ENCODE measurements around the gene SFMBT2. TPM values are rescaled to one million over a fixed set of nuclear protein-coding genes. Genes with fewer than 3 reads are reported as not detected.
A peak's percentile ranks its signal among the peaks of the same experiment; 100 is the strongest.

Gene SFMBT2
- total RNA-seq, 2 experiments from 2014 or later: 7.9 to 8.3 TPM

GRCh38 chr10:7359356-7359755 is 51.5 kb downstream of the SFMBT2 start:
- CTCF ChIA-PET (ENCODE audit: unreplicated experiment): no interaction called here
- no peaks in the 10 kb centered on the region for H3K9me2 ChIP-seq (ENCODE audit: insufficient read depth, low read length)
- no peak overlapping the region for H3K4me3 ChIP-seq (ENCODE audit: low read depth, low read length, poor library complexity, severe bottlenecking)
- H3K27ac ChIP-seq (ENCODE audit: low read depth, low read length, poor library complexity, severe bottlenecking): no peak overlapping the region
- DNase-seq (ENCODE audit: low spot score): no peak
- BruUV-seq (replicated peaks): no TSS peak
- no peaks in the 10 kb centered on the region for H4K20me1 ChIP-seq (ENCODE audit: insufficient read depth, low read length)
- no peak for TF ChIP-seq EZH2phosphoT487 (IDR thresholded peaks at IDR 0.05; ENCODE audit: borderline replicate concordance, low read depth, low read length)
- TF ChIP-seq, protein P1, sequence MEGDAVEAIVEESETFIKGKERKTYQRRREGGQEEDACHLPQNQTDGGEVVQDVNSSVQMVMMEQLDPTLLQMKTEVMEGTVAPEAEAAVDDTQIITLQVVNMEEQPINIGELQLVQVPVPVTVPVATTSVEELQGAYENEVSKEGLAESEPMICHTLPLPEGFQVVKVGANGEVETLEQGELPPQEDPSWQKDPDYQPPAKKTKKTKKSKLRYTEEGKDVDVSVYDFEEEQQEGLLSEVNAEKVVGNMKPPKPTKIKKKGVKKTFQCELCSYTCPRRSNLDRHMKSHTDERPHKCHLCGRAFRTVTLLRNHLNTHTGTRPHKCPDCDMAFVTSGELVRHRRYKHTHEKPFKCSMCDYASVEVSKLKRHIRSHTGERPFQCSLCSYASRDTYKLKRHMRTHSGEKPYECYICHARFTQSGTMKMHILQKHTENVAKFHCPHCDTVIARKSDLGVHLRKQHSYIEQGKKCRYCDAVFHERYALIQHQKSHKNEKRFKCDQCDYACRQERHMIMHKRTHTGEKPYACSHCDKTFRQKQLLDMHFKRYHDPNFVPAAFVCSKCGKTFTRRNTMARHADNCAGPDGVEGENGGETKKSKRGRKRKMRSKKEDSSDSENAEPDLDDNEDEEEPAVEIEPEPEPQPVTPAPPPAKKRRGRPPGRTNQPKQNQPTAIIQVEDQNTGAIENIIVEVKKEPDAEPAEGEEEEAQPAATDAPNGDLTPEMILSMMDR (conservative IDR thresholded peaks at IDR 0.05; ENCODE audit: low read length): no peak
- POLR2A ChIA-PET: no interaction called here
- peaks cover 14% of the 10 kb centered on the region; the same call in 1 of the 2 replicates for H3K9me3 ChIP-seq (ENCODE audit: low read length)
- H3K79me2 ChIP-seq (ENCODE audit: insufficient read depth, low read depth, low read length): no peaks in the 10 kb centered on the region
- intact Hi-C loops (cut with micrococcal nuclease; ENCODE audit: unreplicated experiment): no loop called here
- H3K4me1 ChIP-seq (ENCODE audit: insufficient read depth, low read length, poor library complexity, severe bottlenecking): no peaks in the 10 kb centered on the region
- no peak overlapping the region for H2AFZ ChIP-seq (ENCODE audit: low read length)
- no peak overlapping the region for H3K4me2 ChIP-seq (ENCODE audit: low read length)
- peaks cover 52% of the 10 kb centered on the region for H3K36me3 ChIP-seq (ENCODE audit: insufficient read depth, low read length)

DNA sequence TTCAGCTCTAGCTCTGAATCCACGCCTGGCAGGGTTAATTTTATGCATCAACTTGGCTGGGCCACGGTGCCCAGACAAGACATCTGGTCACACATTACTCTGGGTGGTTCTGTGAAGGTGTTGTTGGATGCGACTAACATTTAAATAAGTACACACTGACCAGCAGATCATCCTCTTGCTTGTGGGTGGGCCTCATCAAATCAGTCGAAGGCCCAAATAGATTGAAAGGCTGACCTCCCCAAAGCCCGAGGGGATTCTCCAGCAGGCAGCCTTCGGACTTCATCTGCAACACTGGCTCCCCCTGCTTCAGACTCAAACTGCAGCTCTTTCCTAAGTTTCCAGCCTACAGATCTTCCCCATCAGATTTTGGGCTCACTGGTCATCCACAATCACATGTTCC is 53.6 kb downstream of the SFMBT2 start:
- CTCF ChIA-PET (ENCODE audit: unreplicated experiment): interaction anchor here (0.5 kb wide), 1 partner anchor 260 kb away, joined by 3 read pairs; no protein-coding TSS in a partner anchor
- Histone ChIP-seq H3K9me2 (ENCODE audit: insufficient read depth, low read length) (no peaks in the 10 kb centered on the region), H3K9me3 (ENCODE audit: low read length) (peaks cover 6% of the 10 kb centered on the region; the same call in 1 of the 2 replicates), H3K4me3 (ENCODE audit: low read depth, low read length, poor library complexity, severe bottlenecking) (no peak overlapping the region), H2AFZ (ENCODE audit: low read length) (no peak overlapping the region), H3K4me1 (ENCODE audit: insufficient read depth, low read length, poor library complexity, severe bottlenecking) (no peaks in the 10 kb centered on the region), H3K27ac (ENCODE audit: low read depth, low read length, poor library complexity, severe bottlenecking) (no peak overlapping the region), H3K36me3 (ENCODE audit: insufficient read depth, low read length) (peaks cover 31% of the 10 kb centered on the region), H4K20me1 (ENCODE audit: insufficient read depth, low read length) (no peaks in the 10 kb centered on the region), H3K4me2 (ENCODE audit: low read length) (no peak overlapping the region), H3K79me2 (ENCODE audit: insufficient read depth, low read depth, low read length) (no peaks in the 10 kb centered on the region)
- intact Hi-C loops (cut with micrococcal nuclease; ENCODE audit: unreplicated experiment): no loop called here
- DNase-seq (ENCODE audit: low spot score): no peak
- BruUV-seq (replicated peaks): no TSS peak
- POLR2A ChIA-PET: no interaction called here
- no peak for TF ChIP-seq EZH2phosphoT487 (IDR thresholded peaks at IDR 0.05; ENCODE audit: borderline replicate concordance, low read depth, low read length)
- TF ChIP-seq, protein P1 (conservative IDR thresholded peaks at IDR 0.05; ENCODE audit: low read length): no peak

DNA sequence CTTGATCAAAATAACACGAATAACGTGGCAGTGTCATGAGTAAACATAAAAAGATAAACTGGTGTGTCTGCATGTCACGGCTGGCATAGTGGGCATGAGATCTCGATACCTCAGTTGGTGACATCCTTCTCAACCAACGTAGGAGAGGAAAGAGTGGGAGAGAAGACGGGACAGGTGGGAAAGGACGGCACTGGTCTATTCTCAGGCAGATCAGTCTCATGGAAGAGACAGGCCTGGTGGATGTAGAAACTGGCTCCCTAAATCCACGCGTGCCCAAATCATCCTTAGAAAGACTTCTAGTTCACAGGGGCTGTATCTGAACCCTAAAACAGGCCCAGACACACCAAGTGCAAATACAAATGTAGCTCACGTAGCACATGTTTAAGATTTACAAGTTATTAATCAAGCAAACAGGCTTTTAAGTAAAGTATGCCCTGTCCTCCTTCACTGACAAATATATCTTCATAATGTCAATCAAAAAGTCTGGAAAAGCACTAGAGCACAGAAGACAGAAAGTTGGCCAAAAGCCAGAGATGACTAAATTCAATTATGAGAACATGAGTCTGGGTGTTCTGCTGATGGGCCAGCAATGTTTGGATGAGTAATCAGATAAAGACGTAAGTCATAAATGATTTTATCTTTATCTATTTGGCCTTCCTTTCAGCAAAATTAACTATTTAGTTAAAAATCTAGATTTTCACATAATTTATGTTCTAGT is 56.3 kb downstream of the SFMBT2 start:
- POLR2A ChIA-PET: no interaction called here
- no peak overlapping the region for H3K4me3 ChIP-seq (ENCODE audit: low read depth, low read length, poor library complexity, severe bottlenecking)
- H3K4me2 ChIP-seq (ENCODE audit: low read length): no peak overlapping the region
- H3K4me1 ChIP-seq (ENCODE audit: insufficient read depth, low read length, poor library complexity, severe bottlenecking): no peaks in the 10 kb centered on the region
- TF ChIP-seq EZH2phosphoT487 (IDR thresholded peaks at IDR 0.05; ENCODE audit: borderline replicate concordance, low read depth, low read length): no peak
- TF ChIP-seq, protein P1 (conservative IDR thresholded peaks at IDR 0.05; ENCODE audit: low read length): no peak
- H3K36me3 ChIP-seq (ENCODE audit: insufficient read depth, low read length): peaks cover 15% of the 10 kb centered on the region
- H3K27ac ChIP-seq (ENCODE audit: low read depth, low read length, poor library complexity, severe bottlenecking): no peak overlapping the region
- H2AFZ ChIP-seq (ENCODE audit: low read length): no peak overlapping the region
- H4K20me1 ChIP-seq (ENCODE audit: insufficient read depth, low read length): no peaks in the 10 kb centered on the region
- intact Hi-C loops (cut with micrococcal nuclease; ENCODE audit: unreplicated experiment): no loop called here
- no peaks in the 10 kb centered on the region for H3K9me3 ChIP-seq (ENCODE audit: low read length)
- H3K79me2 ChIP-seq (ENCODE audit: insufficient read depth, low read depth, low read length): no peaks in the 10 kb centered on the region
- no peaks in the 10 kb centered on the region for H3K9me2 ChIP-seq (ENCODE audit: insufficient read depth, low read length)
- TSS peak; percentile 24 for BruUV-seq (replicated peaks)
- DNase-seq (ENCODE audit: low spot score): no peak
- CTCF ChIA-PET (ENCODE audit: unreplicated experiment): no interaction called here

All from OCI-LY7 (cell line).